GM19468 (cell line): ENCODE data around the gene TLE5.
A peak's percentile ranks its signal among the peaks of the same experiment; 100 is the strongest.
"Not testable (repeated sequence)": the region's sequence is repeated elsewhere in the genome, so short reads cannot be mapped to it uniquely, and the experiment has no call there.

Experiments used
- ATAC-seq: cut with Tn5 transposase; IDR thresholded peaks from one replicate; pipeline ENCODE4 v1.9.1; 2021; ENCODE audit warnings: mild to moderate bottlenecking, moderate library complexity, moderate number of reproducible peaks; ENCODE audit not compliant: unreplicated experiment; ENCODE audit errors: extremely low read depth

TLE5 gene

DNA sequence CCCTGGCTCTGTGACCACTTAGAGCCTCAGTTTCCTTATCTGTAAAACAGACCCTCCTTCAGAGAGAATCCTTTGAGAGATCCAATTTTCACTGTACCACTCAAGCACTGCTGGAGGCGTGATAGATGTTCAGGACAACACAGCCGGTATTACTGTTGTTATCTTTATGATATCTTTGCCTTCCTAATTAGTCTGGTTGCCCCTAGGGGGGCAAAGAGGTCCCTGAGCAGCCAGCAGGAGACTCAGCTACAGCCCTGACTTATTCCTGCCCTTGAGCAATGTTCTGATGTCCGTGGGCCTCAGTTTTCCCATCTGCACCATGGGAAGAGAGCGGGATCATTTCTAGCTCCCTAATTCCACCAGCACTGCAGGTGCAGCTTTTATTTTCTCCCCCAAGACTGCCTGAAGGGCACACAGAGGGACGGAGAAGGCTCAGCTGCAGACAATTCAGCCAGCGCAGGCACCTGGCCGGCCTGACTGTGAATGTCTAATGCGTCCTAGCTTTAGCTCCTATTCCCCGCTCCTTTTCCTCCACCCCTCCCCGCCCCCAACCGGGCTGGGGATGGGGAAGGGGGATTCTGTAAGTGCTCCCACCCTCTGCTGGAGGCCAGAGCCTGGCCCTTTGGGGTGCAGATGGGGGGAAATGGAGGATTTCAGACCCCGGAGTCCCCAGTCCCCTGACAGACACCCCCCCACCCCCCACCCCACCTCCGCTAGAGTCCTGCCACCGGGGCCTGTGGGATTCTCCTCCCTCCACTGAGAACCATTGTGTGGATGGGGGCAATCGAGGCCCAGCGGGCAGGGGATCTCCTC, 16.2 kb downstream of the TLE5 start:
- no peak for ATAC-seq

- ATAC-seq: no peak
Measured at GRCh38 chr19:3045191-3045590, 17.1 kb downstream of the TLE5 start.

- no peak for ATAC-seq
Measured at GRCh38 chr19:3042621-3043267, 19.6 kb downstream of the TLE5 start.

DNA sequence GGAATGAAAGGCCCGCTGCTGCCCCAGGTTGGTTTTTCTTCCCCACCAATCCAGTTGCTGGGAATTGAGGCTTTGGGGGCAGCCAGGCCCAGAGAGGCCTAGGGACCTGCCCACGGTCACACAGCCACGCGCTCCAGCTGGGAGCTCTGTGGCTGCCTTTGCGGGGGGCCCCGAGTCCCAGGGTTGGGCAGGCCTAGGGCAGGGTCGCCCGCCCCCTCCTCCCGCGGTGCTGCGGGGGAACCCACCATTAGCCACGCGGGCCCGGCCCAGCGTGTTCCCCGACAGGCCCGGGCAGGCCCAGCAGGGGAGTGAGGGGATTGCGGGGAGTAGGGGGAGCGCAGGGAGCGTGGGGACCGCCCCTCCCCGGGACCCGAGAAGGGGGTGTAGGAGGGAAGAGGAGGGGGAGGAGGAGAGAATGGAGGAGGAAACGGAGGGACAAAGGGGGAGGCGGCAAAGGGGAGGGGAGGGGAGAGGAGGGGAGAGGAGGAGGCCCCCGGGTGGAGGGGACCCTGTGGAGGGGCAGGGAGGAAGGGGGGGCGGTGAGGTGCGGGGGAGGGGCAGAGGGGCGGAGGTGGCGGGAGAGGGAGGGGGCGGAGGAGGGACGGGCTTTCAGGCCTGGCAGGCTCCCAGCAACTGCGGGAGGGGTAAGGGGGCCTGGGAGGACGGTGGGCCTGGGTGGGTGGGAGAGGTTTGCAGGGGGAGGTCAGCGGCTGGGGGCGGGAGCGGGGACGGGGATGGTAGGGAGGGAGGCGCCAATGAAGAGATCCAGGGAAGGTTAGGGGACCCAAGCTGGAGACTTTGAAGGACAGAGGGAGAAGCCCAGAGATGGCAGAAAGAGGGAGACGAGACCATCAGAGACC, 20.3 kb downstream of the TLE5 start:
- no peak for ATAC-seq

DNA sequence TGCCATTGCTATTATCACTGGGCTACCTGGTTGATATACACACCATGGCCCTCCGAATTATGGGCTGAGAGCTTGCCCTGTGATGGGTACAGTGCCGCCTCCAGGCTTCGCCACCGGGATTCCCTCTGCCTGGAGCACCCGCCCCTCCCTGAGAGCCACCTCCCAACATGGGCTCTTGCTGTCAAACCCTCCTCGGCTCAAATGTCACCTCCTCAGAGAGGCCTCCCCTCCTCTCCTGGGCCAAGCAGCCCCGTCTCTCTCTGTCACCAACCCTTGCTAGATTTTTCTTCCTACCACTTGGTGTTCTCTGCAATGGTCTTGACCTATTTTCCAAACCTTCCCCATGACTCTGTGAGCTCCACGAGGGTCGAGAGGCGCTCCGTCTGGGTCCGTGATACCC, 21.0 kb downstream of the TLE5 start:
- ATAC-seq: no peak

DNA sequence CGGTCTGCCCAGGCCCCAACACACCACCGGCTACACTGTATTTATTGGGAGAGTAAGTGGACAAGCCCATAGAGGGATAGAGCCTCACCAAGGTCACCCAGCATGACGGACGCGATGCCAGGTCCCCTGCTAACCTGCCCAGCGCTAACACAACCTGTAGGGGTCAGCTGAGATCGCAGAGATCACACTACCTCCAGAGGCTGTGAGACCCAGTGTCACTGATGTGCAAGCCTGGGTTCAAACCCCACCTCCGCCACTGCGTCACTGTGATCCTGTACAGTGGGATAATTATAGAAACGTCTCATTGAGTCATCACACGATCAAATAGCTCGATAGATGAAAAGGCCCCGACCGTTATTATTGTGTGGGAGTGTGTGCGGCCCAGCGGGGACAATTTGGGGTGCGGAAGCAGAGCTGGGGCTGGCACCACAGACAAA, 22.6 kb downstream of the TLE5 start:
- ATAC-seq: no peak

GRCh38 chr19:3039125-3039524, 23.2 kb downstream of the TLE5 start:
- ATAC-seq: no peak

DNA sequence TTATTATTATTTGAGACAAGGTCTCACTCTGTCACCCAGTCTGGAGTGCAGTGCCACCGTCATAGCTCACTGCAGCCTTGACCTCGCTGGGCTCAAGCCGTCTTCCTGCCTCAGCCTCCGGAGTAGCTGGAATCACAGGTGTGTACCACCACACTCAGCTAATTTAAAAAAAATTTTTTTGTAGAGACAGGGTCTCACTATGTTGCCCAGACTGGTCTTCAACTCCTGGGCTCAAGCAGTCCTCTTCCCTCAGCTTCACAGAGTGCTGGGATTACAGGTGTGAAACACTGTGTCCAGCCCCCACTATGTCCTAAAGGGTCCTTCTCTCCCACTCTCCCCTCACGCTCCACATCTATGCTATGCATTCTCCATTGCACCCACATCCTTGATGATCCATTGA, 24.1 kb downstream of the TLE5 start:
- no peak for ATAC-seq

DNA sequence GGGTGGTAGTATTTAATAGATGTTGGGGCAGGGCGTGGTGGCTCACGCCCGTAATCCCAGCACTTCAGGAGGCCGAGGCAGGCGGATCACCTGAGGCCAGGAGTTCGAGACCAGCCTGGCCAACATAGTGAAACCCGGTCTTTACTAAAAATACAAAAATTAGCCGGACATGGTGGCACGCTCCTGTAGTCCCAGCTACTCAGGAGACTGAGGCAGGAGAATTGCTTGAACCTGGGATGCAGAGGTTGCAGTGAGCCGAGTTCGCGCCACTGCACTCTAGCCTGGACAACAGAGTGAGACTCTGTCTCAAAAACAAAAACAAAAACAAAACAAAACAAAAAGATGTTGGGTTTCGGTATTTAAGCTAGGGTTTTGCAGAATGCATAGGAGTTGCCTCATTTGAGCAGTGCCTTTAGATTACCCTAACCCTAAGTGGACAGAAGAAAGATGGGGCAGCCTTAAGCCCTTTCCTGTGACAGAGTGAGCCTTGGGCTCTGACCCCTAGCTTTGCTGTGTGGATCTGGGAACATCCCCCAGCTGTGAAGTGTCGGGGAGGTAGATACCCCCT, 25.2 kb downstream of the TLE5 start:
- ATAC-seq: not testable (repeated sequence)

DNA sequence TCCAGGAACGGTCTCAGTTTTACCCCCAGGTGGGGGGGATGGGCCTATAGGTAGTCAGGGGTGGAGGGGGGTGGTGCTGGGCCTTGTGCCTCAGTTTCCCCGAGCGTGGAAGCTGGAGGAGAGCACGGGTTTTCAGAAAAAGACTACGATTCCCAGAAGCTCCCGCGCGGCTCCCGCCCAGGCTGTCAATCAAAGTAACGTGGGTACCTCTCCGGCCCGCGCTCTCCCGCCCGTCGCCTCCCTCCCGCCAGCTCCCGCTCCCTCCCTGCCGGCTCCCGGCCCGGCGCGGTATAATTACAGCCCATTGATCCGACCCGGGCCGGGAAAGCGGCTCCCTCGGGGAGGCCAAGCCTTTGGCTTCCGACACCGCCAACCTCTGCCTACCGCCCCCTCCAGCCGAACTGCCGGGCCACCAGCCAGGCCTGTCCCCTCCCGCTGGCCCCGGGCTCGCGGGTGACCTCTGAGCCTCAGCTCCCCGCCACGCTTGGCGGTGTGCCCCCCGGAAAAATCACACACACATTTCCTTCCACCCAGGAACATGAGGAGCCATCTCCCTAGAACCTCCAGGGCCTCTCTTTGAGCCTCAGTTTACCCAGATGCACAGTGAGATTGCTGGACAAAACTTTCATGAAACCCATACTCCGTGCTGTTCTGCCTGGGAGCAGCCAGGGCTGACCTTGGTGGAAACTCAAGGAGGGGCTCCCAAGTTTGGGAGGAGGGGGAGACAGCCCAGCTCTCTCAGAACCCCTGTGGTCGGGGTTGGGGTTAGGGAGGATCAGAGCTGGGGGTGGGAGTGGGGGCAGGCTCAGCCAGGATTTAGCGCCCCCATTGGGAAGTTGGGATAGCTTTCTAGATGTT, 25.9 kb downstream of the TLE5 start:
- ATAC-seq: no peak

DNA sequence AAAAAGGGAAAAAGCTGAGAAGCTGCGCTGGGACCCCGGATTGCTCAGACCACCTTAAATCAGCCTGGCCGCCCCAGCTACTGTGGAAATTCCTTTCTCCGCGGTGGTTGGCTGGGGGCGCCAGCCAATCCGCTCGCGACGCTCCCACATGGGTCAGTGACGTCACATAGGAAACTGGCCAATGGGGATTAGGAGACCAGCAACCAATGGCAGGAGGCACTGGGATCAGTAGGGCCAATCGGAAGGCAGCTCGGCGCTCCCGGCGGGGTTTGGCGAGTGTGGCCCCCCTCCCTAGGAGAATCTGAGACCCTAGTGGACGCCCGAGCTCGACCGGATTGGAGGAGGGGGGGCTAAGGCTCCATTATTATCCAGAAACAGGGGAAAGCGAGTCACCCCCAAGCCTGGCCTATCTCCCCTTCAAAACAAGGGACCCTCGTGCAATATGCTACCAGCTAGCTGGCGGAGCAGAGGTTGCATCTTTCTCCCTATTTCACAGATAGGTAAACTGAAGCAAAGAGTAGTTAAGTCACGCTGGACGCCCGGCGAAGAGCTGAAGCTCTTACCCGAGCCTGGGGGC, 26.7 kb downstream of the TLE5 start:
- peak; percentile 87 for ATAC-seq

- ATAC-seq: no peak
Measured at GRCh38 chr19:3034656-3035541, 27.4 kb downstream of the TLE5 start.

DNA sequence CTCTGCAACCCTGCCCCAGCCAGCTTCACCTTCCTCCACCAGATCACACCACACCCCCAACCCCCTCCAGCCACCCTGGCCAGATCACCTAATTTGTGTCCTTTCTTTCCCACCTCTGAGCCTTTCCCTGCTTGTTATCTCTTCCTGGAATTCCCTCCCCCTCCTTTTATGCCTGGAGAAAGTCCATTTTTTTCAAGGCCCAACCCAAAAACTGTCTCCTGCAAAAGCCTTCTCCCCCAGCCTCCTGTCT, 28.0 kb downstream of the TLE5 start:
- no peak for ATAC-seq

DNA sequence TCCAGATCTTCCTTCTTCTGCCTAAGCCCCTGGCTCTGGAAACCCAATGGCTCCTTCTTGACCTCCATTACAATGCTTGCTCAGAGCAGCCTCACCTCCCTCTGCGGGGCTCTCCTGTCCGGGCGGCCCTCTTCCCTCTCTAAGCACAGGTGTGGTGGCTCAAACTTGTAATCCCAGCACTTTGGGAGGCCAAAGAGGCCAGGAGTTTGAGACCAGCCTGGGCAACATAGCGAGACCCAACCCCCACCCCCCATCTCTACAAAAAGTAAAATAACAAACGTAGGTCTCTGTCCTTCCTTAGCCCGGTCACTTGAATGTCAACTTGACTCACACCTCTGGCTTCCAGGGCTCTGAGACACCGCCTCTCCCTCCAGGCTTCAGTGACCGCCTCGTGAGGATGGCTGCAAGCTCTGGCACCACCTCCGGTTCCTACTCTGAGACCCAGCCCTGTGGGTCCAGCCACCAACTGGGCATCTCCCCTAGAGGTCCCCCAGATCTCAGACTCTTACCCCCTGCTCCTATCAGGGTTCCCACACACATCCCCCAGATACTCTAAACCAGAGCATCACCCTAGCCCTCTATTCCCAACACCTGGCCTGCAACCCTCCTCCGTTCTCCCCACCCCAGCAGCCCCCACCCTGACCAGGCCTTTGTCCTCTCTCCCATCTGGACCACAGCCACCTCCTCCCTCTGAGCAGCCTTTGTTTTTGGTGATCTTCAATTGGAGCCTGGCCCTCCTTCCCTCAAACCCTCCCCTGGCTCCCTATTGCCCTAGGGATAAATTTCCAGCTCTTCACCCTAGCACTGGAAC, 28.5 kb downstream of the TLE5 start:
- no peak for ATAC-seq

GRCh38 chr19:3031607-3031867, 30.8 kb downstream of the TLE5 start:
- no peak for ATAC-seq

GRCh38 chr19:3029065-3029923, 33.0 kb downstream of the TLE5 start, which contains the start of gene TLE2:
Gene TLE2 (minus strand): TSS chr19:3029280. CDS start chr19:3028904, 376 bp downstream.
- ATAC-seq: no peak
